ENCODE results near the gene IRF2BP2.

DNA sequence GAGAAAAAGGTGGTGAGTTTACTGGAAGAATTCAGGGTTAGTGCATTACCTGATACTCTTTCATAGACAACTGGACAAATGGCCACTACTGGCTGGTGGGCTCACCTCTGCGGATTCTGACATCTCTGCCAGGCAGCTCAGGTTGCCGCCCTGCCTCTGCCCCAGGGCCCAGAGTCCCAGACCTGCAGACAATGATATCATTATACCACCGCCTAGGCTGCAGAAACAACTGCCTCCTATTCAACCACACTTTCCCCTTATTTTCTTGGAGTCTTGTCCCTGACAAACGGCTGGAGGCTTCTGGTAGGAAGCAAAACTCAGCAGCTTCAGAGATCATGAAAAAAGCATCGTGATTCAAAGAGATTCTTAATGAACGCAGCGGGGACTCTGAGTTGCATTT lies 37.0 kb downstream of the IRF2BP2 start:
- TF ChIP-seq, protein P1, sequence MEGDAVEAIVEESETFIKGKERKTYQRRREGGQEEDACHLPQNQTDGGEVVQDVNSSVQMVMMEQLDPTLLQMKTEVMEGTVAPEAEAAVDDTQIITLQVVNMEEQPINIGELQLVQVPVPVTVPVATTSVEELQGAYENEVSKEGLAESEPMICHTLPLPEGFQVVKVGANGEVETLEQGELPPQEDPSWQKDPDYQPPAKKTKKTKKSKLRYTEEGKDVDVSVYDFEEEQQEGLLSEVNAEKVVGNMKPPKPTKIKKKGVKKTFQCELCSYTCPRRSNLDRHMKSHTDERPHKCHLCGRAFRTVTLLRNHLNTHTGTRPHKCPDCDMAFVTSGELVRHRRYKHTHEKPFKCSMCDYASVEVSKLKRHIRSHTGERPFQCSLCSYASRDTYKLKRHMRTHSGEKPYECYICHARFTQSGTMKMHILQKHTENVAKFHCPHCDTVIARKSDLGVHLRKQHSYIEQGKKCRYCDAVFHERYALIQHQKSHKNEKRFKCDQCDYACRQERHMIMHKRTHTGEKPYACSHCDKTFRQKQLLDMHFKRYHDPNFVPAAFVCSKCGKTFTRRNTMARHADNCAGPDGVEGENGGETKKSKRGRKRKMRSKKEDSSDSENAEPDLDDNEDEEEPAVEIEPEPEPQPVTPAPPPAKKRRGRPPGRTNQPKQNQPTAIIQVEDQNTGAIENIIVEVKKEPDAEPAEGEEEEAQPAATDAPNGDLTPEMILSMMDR (conservative IDR thresholded peaks at IDR 0.05): no peak
- no peak for TF ChIP-seq EZH2 (IDR thresholded peaks at IDR 0.05; ENCODE audit: low read depth)

Data from PC-9 (cell line).